Endothelial cell of umbilical vein (primary cell): Measurements from ENCODE around the gene RMP24.

Experiments used
- BruUV-seq: library from RNA; stranded (reverse); fragments of 400-500 nt; replicated peaks from 2 replicates; lab custom pipeline; 2021; lab: Mats Ljungman, UMichigan
- CTCF ChIA-PET: fragments of 300-600, 350-600 bp; sonication (Branson Sonifier 250); formaldehyde crosslinking; loops from one replicate; lab custom pipeline; 2021; ENCODE audit warnings: antibody characterized with exemption, inconsistent platforms; lab: Charles Lee
- POLR2A ChIA-PET: fragments of 300-600, 350-600 bp; sonication (Branson Sonifier 250); formaldehyde crosslinking; loops from one replicate; lab custom pipeline; 2021; ENCODE audit warnings: antibody characterized with exemption, inconsistent platforms; lab: Charles Lee
- DNase-seq: peaks from one replicate; pipeline ENCODE4 v3.0.0-alpha.2; 2011; ENCODE audit warnings: low read depth, low spot score
- FAIRE-seq: peaks from 2 replicates; lab custom pipeline; 2011; peaks lifted over from hg19 to GRCh38; lab: Jason Lieb, UNC
- H2AFZ ChIP-seq: 2 replicates; pipeline ENCODE4 v1.6.0; 2012; ENCODE audit warnings: low read depth, low read length, control low read depth, inconsistent platforms
- H3K27ac ChIP-seq: 2 replicates; pipeline ENCODE4 v1.5.1; 2011; ENCODE audit warnings: low read depth, mild to moderate bottlenecking, control low read depth, low read length, moderate library complexity; ENCODE audit not compliant: insufficient read depth
- H3K27me3 ChIP-seq, 2 experiments: 2 replicates each; pipeline versions ENCODE4 v1.6.0 to v1.6.1; 2011; ENCODE audit warnings: low read length in 2 of 2, mixed read lengths in 1 of 2; ENCODE audit not compliant: control insufficient read depth in 2 of 2, insufficient read depth in 2 of 2
- H3K36me3 ChIP-seq, 2 experiments: 2 replicates in 1 of 2; 3 replicates in 1 of 2; pipeline ENCODE4 v1.5.1; 2011; ENCODE audit warnings: low read length in 2 of 2, mild to moderate bottlenecking in 1 of 2, moderate library complexity in 1 of 2; ENCODE audit not compliant: control insufficient read depth in 2 of 2, insufficient read depth in 2 of 2; ENCODE audit errors: extremely low read depth in 1 of 2
- H3K4me1 ChIP-seq: 3 replicates; pipeline ENCODE4 v1.5.1; 2011; ENCODE audit warnings: mild to moderate bottlenecking, low read length; ENCODE audit not compliant: control insufficient read depth, insufficient read depth; ENCODE audit errors: extremely low read depth
- H3K4me2 ChIP-seq: 2 replicates; pipeline ENCODE4 v1.6.1; 2011; ENCODE audit warnings: low read length, control low read depth, mixed read lengths; ENCODE audit not compliant: insufficient read depth
- H3K4me3 ChIP-seq, 3 experiments: fragments of 200-600 bp in 1 of 3; sonication (generic), shearing (Covaris generic) in 1 of 3; replicated peaks in 1 of 3; 2 replicates each; pipeline ENCODE4 v1.5.1; 2011 to 2016; ENCODE audit warnings: control low read depth in 3 of 3, low read length in 3 of 3, mild to moderate bottlenecking in 2 of 3, inconsistent platforms in 1 of 3, low read depth in 1 of 3, moderate library complexity in 1 of 3; ENCODE audit not compliant: insufficient read depth in 1 of 3
- H3K79me2 ChIP-seq: 2 replicates; pipeline ENCODE4 v1.6.0; 2012; ENCODE audit warnings: low read length, inconsistent platforms; ENCODE audit not compliant: control insufficient read depth, insufficient read depth
- H3K9ac ChIP-seq: replicated peaks from 2 replicates; pipeline ENCODE3; 2011; ENCODE audit warnings: low read length, control low read depth; ENCODE audit not compliant: insufficient read depth; ENCODE audit errors: extremely low read depth
- H3K9me1 ChIP-seq: replicated peaks from 3 replicates; pipeline ENCODE4 v1.6.0; 2011; ENCODE audit warnings: mild to moderate bottlenecking, low read length; ENCODE audit not compliant: control insufficient read depth, insufficient read depth; ENCODE audit errors: extremely low read depth
- H3K9me3 ChIP-seq: replicated peaks from 2 replicates; pipeline ENCODE4 v1.5.1; 2012; ENCODE audit warnings: low read length, inconsistent platforms; ENCODE audit not compliant: control insufficient read depth, insufficient read depth
- H4K20me1 ChIP-seq: replicated peaks from 2 replicates; pipeline ENCODE3; 2011; ENCODE audit warnings: mild to moderate bottlenecking, low read length; ENCODE audit not compliant: control insufficient read depth, insufficient read depth; ENCODE audit errors: extremely low read depth
- CTCF ChIP-seq, 2 donors: IDR thresholded peaks; 1 replicate in 1 of 2; 2 replicates in 1 of 2; pipeline ENCODE4 v1.5.1; 2011; ENCODE audit warnings: low read length in 2 of 2, mild to moderate bottlenecking in 2 of 2, moderate library complexity in 2 of 2, control low read depth in 1 of 2, inconsistent platforms in 1 of 2, low read depth in 1 of 2; ENCODE audit not compliant: insufficient read depth in 1 of 2; ENCODE audit errors: extremely low read depth in 1 of 2
- EZH2 ChIP-seq: IDR thresholded peaks from 2 replicates; pipeline ENCODE4 v1.6.1; 2012; ENCODE audit warnings: borderline replicate concordance, low read depth, mild to moderate bottlenecking, moderate library complexity, low read length, inconsistent platforms; ENCODE audit not compliant: severe bottlenecking
- FOS ChIP-seq: IDR thresholded peaks from 2 replicates; pipeline ENCODE4 v1.6.1; 2011; ENCODE audit warnings: mild to moderate bottlenecking, low read length, moderate library complexity, borderline replicate concordance; ENCODE audit not compliant: insufficient read depth
- GATA2 ChIP-seq: IDR thresholded peaks from 2 replicates; pipeline ENCODE4 v1.7.0; 2011; ENCODE audit warnings: low read depth, mild to moderate bottlenecking, moderate library complexity, mixed read lengths, low read length; ENCODE audit not compliant: insufficient read length, insufficient read depth
- JUN ChIP-seq: IDR thresholded peaks from 2 replicates; pipeline ENCODE4 v1.6.1; 2011; ENCODE audit warnings: borderline replicate concordance, low read depth; ENCODE audit not compliant: insufficient read length, insufficient read depth
- MAX ChIP-seq: IDR thresholded peaks from 2 replicates; pipeline ENCODE4 v1.6.1; 2011; ENCODE audit not compliant: insufficient read depth, insufficient read length
- MYC ChIP-seq: IDR thresholded peaks from one replicate; pipeline ENCODE4 v1.6.1; 2011; ENCODE audit warnings: mild to moderate bottlenecking, low read depth, low read length
- POLR2A ChIP-seq: IDR thresholded peaks from 2 replicates; pipeline ENCODE4 v1.6.1; 2012; ENCODE audit warnings: low read depth, mild to moderate bottlenecking, control low read depth, low read length
- POLR2AphosphoS5 ChIP-seq: IDR thresholded peaks from 2 replicates; pipeline ENCODE4 v1.6.1; 2012; ENCODE audit warnings: low read depth, mild to moderate bottlenecking, control low read depth, low read length, moderate library complexity; ENCODE audit not compliant: insufficient read depth
- dilution Hi-C: fragments of 300-500 bp; cut with MboI; formaldehyde crosslinking; loops from one replicate; pipeline ENCODE4 v1.15.0; 2019; ENCODE audit warnings: low sequenced_read_pairs; ENCODE audit not compliant: extremely low pct_ligation_motif_present
- intact Hi-C: fragments of 100-400 bp; cut with micrococcal nuclease; formaldehyde crosslinking; loops from one replicate; pipeline ENCODE4 v1.10.0; 2022

Gene RMP24

DNA sequence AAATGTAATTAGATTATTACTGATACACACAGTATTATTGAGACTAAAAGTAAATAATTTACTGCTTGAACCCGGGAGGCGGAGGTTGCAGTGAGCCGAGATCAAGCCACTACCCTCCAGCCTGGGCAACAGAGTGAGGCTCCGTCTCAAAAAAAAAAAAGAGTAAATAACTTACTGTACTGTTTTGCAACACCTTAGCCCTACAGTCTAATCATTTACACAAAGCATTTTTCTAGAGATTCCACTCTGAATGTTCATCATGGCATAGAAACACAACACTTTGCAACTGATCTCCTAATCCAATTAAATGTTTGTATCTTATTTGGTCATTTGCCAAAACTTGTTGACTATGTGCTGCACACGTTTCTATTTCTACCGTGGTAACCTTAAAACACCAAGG is 23.4 kb upstream of the RMP24 start:
- no peak for FAIRE-seq
- dilution Hi-C loops: no loop called here
- H3K9me3 ChIP-seq: no peaks in the 10 kb centered on the region

More for the DNA sequence above, 23.4 kb upstream of the RMP24 start:
- Histone ChIP-seq H2AFZ (no peak overlapping the region), H3K4me2 (no peak overlapping the region), H3K9ac (no peak overlapping the region), H3K79me2 (no peaks in the 10 kb centered on the region), H3K9me1 (no peaks in the 10 kb centered on the region), H3K4me1 (peaks cover 3% of the 10 kb centered on the region), H3K4me3 (no peak overlapping the region), H3K36me3 (no peaks in the 10 kb centered on the region), H4K20me1 (no peaks in the 10 kb centered on the region), H3K27me3 (peaks cover 0 to 1% of the 10 kb centered on the region in 2 experiments), H3K27ac (no peak overlapping the region)
- ChIA-PET CTCF (interaction anchor here (1.2 to 3.5 kb wide), 6 partner anchors 19 to 563 kb away, joined by 3 to 93 read pairs (median 8); no protein-coding TSS in a partner anchor), POLR2A (no interaction called here)
- BruUV-seq: no TSS peak
- intact Hi-C loops: no loop called here
- DNase-seq: no peak
- no peak for TF ChIP-seq POLR2AphosphoS5
- no peak for TF ChIP-seq JUN
- TF ChIP-seq FOS: no peak
- no peak for TF ChIP-seq EZH2
- no peak for TF ChIP-seq MYC
- TF ChIP-seq GATA2: no peak
- TF ChIP-seq CTCF (IDR thresholded peaks at IDR 0.05; ENCODE audit: extremely low read depth in 1 of 2, insufficient read depth in 1 of 2, low read depth in 1 of 2, low read length in 2 of 2): no peak
- TF ChIP-seq POLR2A: no peak
- TF ChIP-seq MAX: no peak
